Muscle of back (tissue), 11 donors: Measurements from ENCODE around the gene KSR2. TPM values are rescaled to one million over a fixed set of nuclear protein-coding genes. Genes with fewer than 3 reads are reported as not detected.

Source experiments
- DNase-seq, 3 donors: peaks; one replicate each; pipeline versions ENCODE4 v3.0.0 to v3.0.0-alpha.2; 2013
- polyA plus RNA-seq, 10 donors: library from polyadenylated mRNA; unstranded; fragments of 120-200 nt; gene quantifications; one replicate each; pipeline ENCODE4 v1.2.1, GENCODE V29; 2013; ENCODE audit not compliant: insufficient read length in 10 of 10

KSR2 gene
- polyA plus RNA-seq, 10 donors = 0.01 to 0.04 (median 0.01) TPM; not detected in 5

DNA sequence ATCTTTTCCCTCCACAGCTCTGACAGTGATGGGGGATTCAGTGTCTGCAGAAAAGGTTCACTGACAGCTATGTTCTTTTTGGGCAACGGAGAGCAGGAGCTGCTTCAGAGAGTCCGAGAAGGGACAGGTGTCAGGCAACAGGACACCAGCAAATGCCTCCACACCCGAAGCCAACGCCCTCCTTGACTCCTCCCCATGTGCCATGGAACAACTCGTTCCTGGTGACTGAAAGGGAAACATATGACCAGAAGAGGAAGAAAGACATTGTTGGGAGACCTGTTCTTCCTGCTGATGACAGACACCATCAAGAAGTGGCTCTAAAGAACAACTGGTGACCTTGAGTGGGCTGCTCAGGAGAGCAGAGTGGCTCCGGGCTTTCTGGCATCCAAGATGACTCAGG is 435.1 kb downstream of the KSR2 start:
- peak in 1 of 3 donors; percentile 11 for DNase-seq

DNA sequence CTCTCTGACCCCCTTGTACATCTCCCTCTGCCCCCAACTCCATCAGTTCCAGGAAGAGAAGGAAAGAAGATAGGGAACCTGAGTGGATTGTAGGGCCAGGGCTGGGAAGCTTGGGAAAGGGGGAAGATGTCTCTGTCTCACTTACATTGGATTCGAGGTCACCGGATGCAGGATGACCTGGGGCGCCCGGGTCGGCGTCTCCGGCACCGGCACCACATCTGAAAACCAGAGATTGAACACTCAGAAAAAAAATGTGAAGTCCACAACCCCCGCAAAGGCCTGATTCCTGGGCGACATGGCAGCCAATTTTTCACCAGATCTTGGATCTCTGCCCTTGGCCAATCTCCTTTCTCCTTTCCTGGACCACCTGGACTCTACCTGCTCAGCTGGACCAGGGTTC is 438.0 kb downstream of the KSR2 start:
- DNase-seq = no peak

DNA sequence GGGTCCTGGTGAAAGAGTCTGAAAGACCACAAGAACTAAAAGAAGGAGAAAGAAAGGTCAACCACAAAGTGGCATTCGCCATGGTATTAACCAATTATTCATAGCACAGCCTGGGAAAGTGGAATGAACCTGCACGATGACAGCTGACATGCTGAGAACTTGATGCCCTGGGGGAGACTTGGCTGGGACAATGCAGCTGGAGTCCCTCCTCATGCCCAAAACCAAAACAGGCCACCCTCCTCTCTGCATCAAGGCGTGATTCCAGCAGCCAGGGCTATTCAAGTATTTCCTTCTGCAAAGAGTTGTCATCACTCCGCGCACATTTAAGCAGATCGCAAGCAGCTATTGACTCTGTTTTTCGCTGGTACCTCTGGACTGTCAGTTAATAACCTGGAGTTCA is 440.3 kb downstream of the KSR2 start:
- no peak for DNase-seq

DNA sequence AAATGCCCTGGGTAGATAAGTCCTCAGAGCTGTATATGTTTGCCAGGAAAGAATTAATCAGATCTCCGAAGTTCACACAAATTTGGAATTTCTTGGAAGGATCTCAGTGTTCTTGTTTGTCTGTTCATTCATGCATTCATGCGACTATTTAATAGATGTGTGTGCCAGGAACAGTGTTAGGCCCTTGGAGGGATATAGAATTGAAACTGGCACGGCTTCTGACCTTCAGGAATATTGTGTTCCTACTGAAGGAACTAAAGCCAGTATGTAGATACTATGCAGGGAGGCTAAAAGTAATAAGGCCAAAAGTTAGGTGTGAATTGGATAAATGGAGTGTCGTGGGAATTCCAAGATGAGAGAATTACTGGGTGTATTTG is 441.3 kb downstream of the KSR2 start:
- peak in 1 of 3 donors; percentile 11 for DNase-seq

DNA sequence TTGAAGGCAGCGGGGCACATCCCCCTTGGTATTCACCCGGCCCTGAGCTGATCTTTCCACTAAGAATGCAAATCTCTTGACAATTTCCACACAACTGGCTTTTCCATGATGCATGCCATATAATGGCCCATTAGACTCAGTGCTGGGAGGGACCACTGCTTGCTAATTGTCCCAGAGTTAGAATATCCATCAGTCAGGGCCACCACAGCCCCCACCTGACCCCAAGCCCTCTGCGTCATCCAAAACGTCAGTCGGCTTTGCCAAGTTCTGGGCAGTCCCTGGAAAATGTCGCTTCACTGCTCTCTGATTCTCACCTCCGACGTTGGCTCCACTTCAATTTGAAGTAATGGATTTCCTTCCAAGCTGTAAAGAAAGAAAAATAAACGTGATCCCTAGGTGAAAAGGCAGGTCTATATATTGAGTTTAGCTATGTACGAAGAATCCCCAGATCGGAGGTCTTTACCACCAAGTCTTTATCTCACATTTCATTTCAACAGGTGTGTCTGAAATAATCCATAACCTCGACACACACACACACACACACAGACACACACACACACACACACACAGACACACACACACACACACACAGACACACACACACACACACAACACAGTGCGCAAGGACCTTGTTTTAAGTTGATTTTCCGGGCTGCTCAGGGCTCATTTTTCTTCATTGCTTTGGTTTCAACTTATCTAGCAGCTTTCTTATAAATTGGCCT is 441.9 kb downstream of the KSR2 start:
- DNase-seq = no peak

DNA sequence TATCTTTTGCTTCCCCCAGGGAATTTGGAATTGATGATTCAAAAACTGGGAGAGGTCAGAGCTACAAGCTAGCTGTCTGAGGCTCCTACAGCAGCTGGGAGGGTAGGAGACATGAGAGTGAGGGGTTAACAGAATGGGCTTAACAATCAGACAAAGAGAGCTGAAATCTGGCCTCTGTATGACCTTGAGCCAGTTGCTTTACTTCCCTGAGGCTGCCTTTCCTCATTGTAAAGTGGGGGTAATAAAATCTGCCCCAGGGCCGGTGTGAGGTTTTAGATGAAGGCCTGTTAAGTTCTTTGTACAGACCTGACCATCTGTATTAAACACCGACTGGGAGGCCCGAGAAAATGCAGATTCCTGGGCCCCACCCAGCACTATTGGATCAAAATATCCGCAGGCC is 443.0 kb downstream of the KSR2 start:
- no peak for DNase-seq

DNA sequence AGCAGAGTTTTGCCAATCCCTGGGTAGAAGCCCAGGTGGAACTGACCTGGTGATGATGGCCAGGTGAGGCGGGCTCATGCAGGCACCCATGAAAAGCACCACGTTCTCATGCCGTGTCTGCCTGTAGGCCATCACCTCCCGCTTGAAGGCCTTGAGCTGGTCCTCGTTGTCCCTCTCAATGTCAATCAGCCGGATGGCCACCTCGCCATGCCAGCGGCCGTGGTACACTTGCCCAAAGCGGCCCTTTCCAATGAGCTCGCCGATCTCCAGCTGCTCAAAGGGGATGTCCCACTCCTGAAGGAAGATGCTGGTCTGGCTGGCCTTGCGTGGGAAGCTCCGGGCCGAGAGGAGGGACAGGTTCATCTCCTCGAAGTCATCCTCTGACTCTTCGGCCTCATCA is 444.0 kb downstream of the KSR2 start:
- DNase-seq = no peak

DNA sequence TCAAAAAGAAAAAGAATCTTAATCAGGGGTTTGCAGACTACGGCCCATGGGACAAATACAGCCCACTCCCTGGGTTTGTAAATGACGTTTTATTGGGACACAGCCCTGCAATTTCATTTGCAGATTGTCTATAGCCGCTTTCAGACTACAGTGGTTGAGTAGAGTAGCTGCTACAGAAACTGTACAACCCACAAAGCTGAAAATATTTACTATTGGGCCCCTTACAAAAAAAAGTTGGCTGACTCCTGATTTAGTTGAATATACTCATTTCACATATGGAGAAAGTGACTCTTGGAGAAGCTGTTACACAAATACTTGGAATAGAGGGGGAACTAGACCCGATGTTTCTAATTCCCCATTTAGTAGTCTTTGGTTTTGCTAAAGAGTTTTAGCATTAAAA is 444.8 kb downstream of the KSR2 start:
- peak in 2 of 3 donors; percentile 21 to 54 for DNase-seq

DNA sequence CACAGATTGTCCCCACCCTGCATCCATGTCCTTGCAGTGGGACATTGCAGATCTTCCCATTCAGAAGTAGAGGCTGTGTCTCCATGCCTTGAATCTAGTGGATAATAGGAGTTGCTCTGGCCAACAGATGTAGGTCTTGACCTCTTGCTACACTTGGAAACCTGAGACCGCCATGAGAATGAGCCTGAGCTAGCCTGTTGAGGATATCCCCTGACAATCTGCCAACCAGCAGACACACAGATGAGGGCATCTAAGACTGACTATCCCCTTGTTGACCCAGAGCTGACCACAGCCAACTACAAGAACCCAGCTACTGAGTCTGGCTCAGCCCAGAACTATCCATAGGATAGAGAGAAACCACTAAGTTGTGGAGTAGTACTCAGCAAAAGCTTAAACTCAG is 446.2 kb downstream of the KSR2 start:
- DNase-seq = no peak

DNA sequence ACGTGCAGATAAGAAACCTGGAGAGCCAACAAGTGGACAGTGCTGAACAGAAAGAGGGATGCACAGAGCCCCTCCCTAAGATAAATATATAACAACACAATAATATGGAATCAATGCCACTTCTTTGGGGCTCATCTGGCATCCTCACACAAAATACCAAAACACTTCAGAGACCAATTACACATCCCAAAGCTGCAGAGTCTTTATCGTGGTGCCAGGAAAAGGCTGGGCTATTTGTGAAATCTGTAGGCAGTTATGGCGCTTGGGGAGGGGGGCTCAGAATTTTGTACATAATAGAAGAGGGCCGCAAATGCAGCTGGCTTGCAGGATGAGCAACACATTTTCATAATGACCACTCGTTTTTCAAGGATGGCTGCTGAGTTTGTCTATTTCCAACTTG is 446.9 kb downstream of the KSR2 start:
- no peak for DNase-seq

DNA sequence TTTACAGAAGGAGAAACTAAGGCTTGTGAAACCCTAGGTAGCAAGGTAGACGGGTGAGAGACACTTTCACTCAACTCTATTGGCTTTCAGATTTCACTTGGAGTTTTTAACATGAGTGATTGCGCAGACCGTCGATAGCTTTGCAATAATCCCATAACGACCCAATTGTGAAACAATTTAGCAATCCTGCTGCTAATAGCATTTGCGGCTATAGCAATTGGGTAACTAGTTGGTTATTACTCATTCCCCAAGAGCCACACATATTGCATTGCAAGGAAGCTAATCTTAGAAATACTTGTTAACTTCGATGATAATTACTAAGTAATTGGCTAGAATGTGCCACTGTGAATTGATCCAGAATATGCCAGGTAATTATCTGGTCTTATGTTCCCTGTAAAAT is 447.4 kb downstream of the KSR2 start:
- DNase-seq = no peak

DNA sequence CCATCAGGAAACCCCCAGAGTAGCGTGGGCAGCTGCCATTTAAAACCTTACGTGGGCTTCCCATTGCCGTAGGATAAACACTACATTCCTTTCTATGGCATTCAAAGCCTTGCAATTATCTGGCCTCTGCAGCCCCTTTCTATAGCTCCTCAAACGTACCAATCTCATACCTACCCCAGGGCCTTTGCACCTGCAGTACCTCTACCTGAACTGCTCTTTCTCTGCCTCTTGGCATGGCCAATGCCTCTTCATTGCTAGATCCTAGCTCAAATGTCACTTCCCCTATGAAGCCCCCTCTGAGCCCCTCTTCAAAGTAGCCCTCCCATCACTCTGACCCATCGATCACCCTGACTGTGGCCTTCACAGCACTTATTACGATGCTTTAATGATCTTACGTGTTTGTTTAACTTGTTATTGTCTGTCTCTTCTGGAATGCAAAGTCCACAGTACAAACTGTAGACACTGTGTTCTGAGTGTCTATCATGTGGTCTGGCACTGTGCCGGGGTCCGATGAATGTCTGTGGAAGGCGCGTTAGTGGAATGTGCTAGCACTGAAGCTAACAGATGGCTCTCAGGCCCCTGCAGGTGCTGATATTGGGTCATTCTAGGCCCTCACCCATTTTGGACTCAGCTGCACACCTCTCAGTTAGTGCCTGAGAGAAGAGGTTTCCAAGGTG is 450.1 kb downstream of the KSR2 start:
- DNase-seq = no peak

DNA sequence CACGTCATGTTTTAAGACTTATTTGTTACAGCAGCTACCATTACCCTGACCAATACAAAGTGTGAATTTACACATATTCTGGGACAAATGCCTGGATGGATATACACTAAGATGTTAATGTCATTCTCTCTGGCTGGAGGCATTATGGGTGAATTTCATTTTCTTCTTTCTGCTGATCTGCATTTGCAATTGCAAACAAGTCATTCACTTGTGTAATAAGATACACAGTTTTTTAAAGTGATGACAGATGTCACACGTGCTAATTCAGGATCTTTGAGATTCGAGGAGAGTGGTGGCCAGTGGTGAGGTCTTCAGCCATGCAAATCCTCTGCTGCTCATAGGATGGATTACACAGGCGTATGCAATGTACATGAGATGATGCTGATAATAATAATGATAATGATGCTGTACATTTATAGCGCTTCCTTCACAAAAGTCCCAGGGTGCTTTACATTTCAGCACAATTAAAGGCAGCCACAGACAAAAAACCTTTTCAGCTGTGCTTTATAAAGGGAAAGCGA is 451.5 kb downstream of the KSR2 start:
- DNase-seq = no peak

DNA sequence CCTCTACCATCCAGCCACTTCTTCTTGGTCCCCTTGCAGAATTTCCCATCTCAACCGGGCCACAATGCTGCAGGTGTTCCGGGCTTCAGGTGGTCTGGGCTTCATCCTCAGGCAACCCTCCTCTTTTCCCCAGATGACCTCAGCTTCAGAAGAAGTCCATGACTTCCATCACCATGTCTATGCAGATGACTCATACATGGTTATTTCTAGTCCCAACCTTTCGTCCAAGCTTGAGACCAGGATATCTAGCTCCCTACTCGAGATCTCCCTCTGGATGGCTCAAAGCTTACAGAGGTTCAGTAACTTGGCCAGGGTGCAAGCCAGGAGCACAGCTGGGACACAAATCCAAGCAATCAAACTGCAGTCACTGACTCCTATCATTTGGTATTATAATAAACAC is 452.8 kb downstream of the KSR2 start:
- DNase-seq = no peak

DNA sequence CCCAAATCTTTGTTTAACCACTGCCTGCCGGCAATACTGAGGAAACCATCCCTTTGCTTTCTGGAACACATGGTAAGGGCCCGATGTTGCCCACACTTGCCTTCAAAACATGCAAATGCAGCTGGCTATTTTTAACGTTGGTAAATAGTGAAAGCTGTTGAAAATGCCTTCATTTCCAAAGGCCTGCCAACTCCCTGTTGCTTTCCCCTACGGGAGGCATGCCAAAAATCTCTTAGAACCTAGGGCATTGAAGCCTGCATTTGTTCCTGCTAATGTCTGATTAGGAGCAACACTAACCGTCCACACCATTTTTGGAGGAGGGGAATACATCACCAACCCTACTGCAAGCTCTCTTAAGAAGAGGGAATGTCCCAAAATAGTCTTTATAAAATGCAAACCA is 454.8 kb downstream of the KSR2 start:
- DNase-seq = peak in 1 of 3 donors; percentile 32

DNA sequence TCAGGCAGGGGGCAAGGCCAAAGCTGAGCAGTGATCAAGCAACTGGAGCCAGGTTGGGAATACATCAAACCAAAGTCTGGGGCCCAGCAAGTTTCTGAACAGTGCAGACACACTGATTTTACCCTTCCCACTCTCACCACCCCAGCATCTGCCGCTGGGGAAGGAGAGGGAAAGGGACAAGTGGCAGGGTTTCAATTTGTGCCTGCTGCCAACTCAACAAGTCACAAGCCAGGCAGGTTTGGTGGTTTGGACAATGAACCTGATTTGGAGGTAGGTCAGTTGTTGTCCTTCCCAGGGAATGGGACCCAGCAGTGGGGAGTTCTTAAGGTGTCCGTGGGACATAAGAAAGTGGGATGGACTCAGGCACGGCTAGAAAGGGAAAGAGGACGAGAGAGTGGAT is 455.4 kb downstream of the KSR2 start:
- no peak for DNase-seq

DNA sequence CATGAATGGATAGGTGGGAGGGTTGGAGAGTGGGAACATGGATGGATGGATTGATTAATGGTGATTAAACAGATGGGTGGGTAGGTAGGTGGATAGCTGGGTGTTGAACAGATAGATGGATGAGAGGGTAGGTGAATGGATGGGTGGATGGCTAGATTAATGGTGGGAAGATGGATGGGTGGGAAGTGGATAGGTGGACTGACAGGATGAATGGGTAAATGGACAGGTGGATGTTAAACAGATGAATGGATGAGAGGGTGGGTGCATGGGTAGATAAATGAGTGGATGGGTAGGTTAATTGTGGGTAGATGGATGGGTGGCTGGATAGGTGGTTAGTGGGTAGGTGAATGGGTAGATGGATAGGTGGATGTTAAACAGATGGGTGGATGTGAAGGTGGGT is 460.3 kb downstream of the KSR2 start:
- no peak for DNase-seq

DNA sequence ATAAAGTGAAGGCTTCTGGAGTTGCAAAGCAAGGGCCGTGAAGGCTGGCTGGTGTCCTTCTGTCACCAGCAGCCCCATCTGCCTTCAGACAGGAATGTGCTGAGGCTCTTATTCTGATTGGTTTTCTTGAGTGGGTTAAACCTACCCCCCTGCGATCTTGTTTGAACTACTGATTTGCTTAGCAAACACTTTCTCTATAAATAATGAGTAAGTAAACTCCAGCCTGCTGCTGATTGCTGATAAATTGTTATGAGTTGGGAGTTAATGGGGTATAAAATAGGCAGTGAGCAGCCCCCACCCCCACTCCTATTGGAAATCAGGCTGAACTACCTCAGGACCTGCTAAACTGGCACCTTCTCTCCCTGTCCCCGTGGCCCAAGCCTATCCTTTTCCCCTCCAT is 461.2 kb downstream of the KSR2 start:
- no peak for DNase-seq

DNA sequence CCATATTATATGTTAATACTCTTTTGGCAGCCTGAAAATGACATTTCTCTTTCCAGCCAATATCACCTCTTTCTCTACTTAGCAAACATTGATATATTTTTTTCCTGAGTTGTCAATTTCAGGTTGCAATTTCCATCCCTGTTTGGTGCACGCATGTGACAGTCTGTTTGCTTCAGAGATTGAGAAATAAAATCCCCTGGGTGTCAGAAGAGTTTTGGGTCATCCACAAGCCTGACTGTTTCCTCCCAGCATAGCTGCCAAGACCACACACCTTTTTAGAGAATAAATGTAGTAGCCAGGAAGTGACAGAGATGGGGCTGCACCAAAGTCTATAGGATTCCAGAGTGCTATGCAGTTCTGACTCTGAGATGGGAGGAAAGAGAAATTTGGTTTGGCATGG is 462.5 kb downstream of the KSR2 start:
- DNase-seq = no peak

DNA sequence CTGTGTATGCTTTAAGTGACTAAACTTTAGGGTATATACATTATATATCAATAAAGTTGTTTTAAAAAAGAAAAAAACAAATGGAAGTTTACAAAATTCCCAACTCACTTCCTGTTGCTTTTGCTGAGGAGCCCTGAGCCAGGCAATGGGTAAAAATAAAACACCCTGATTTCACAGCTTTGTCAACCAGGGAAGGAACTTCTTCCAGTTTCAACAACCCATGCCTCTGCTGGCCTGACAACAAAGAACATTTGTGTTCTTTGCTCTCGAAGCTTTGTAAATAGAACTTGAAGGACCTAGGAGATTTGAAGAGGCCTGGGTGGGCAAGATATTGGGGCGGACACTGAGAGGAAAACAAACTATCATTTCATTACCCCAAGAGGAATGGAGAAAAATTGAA is 466.2 kb downstream of the KSR2 start:
- no peak for DNase-seq

DNA sequence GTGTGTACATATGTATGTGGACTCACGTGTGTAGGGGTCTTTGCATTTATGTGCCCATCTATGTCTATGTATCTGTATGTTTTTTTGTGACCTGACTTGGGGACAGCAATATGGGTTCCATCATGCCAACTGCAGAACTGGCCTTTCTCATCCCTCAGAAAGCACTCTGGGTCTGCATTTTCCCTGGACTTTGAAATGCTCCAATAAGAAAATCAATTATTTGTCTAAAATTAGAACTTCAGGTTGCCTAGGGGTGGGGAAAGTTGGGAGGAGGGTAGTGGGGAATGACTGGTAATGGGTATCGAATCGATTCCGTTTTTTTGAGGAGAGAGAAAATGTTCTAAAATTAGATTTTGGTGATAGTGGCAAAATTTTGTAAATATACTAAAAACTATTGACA is 466.6 kb downstream of the KSR2 start:
- no peak for DNase-seq

DNA sequence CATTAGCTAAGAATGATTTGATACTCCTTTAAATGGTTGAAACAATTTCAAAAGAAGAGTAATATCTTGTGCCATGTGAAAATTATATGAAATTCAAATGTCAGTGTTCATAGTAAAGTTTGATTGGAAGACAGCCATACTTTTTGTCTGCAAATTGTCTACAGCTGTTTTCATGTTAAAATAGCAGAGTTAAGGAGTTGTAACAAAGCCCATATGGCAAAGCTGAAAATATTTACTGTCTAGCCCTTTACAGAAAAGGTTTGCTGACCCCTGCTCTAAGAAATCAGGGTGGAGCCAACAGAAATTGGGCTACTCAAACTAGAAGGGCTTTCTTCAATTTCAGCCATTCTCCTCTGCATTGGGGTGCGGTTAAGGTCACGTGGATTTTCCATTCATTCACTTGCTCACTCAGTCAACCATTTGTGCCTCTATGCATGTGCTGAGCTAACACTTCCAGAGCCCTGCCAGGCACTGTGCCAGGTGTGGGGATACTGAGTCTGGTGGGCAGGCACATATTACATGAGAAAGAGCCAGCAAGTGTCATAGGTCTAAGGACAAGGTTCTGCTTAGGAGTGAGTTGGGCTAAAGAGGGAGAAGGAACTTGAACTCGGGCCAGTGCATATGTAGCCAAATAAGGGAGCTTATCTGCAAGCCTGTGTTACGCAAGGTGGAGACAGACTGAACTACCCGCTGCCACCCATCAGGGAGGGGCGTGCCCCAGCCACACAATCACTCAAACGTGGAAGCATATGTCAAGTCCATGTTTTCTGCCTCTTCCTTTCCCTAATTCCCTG is 467.5 kb downstream of the KSR2 start:
- peak; percentile 23 to 75 (median 48) for DNase-seq
